Thyroid gland (tissue), 4 donors: ENCODE measurements around the gene MAP3K7CL. TPM values are rescaled to one million over a fixed set of nuclear protein-coding genes. Genes with fewer than 3 reads are reported as not detected.

ENCODE experiments used
- DNase-seq, 2 donors: peaks; one replicate each; pipeline ENCODE4 v3.0.0-alpha.2; 2019
- H3K27ac ChIP-seq, 3 donors: fragments of 200-600 bp; sonication (generic); 1 replicate in 2 of 3; 2 replicates in 1 of 3; pipeline ENCODE4 v1.5.1; 2016 to 2019; ENCODE audit warnings: mild to moderate bottlenecking in 1 of 3, moderate library complexity in 1 of 3
- H3K27me3 ChIP-seq: fragments of 200-600 bp; sonication (generic); one replicate; pipeline ENCODE4 v1.5.1; 2019
- H3K36me3 ChIP-seq, 2 donors: fragments of 200-600 bp; sonication (generic); one replicate each; pipeline ENCODE4 v1.5.1; 2016 to 2019
- H3K4me1 ChIP-seq, 2 donors: fragments of 200-600 bp; sonication (generic); one replicate each; pipeline ENCODE4 v1.5.1; 2017 to 2019
- H3K4me3 ChIP-seq, 3 donors: fragments of 200-600 bp; sonication (generic); replicated peaks in 1 of 3; 1 replicate in 2 of 3; 2 replicates in 1 of 3; pipeline ENCODE4 v1.5.1; 2016; ENCODE audit warnings: mild to moderate bottlenecking in 1 of 3
- H3K9me3 ChIP-seq: fragments of 200-600 bp; sonication (generic); one replicate; pipeline ENCODE4 v1.5.1; 2017
- CTCF ChIP-seq, 6 experiments: fragments of 200-600 bp in 3 of 6; fragments of 450-650 bp in 3 of 6; sonication (generic) in 3 of 6; IDR thresholded peaks; one replicate each; pipeline ENCODE4 v1.5.1; 2016 to 2019; ENCODE audit warnings: antibody characterized with exemption in 6 of 6, mild to moderate bottlenecking in 2 of 6, inconsistent platforms in 1 of 6, moderate library complexity in 1 of 6
- POLR2A ChIP-seq, 2 donors: fragments of 450-650 bp; IDR thresholded peaks; one replicate each; pipeline ENCODE4 v1.6.1; 2017; ENCODE audit warnings: antibody characterized with exemption in 2 of 2, mild to moderate bottlenecking in 2 of 2, moderate library complexity in 1 of 2
- WGBS, 2 donors: methylation state at CpG; one replicate each; pipeline ENCODE4 v1.1.5; 2017; 5-methylcytosine and 5-hydroxymethylcytosine counted together
- intact Hi-C: fragments of 100-400 bp; cut with DNase I; formaldehyde crosslinking; loops from one replicate; pipeline ENCODE4 v1.15.1; 2023
- total RNA-seq, 4 donors: library from RNA; depleted of rRNA; stranded (reverse); fragments of >200 nt; gene quantifications; one replicate each; pipeline ENCODE4 v1.2.3, GENCODE V29; 2016

MAP3K7CL gene
- total RNA-seq, 4 donors from 2014 or later = 4.1 to 8.0 (median 4.9) TPM

GRCh38 chr21:29151931-29152330, 21.5 kb downstream of the MAP3K7CL start:
- Histone ChIP-seq H3K27ac (no peak overlapping the region), H3K36me3 (no peaks in the 10 kb centered on the region), H3K9me3 (no peaks in the 10 kb centered on the region), H3K27me3 (no peaks in the 10 kb centered on the region), H3K4me3 (no peak overlapping the region), H3K4me1 (no peaks in the 10 kb centered on the region)
- DNase-seq = no peak
- TF ChIP-seq POLR2A (IDR thresholded peaks at IDR 0.05) = no peak
- no peak for TF ChIP-seq CTCF (IDR thresholded peaks at IDR 0.05)
- WGBS, 2 donors = 90 to 92% methylated on average over 3 of the region's 3 CpGs
- intact Hi-C loops = no loop called here

GRCh38 chr21:29152916-29153315, 22.5 kb downstream of the MAP3K7CL start:
- no peak for DNase-seq
- no peak for TF ChIP-seq CTCF (IDR thresholded peaks at IDR 0.05)
- TF ChIP-seq POLR2A (IDR thresholded peaks at IDR 0.05) = no peak
- intact Hi-C loops = no loop called here
- Histone ChIP-seq H3K4me3 (no peak overlapping the region), H3K27ac (no peak overlapping the region), H3K36me3 (no peaks in the 10 kb centered on the region), H3K4me1 (no peaks in the 10 kb centered on the region), H3K9me3 (no peaks in the 10 kb centered on the region), H3K27me3 (no peaks in the 10 kb centered on the region)
- 86 to 90% methylated on average over 1 of the region's 1 CpG for WGBS, 2 donors

- no peaks in the 10 kb centered on the region for H3K9me3 ChIP-seq
- intact Hi-C loops = no loop called here
- H3K4me1 ChIP-seq = no peaks in the 10 kb centered on the region
- DNase-seq = no peak
- H3K27me3 ChIP-seq = no peaks in the 10 kb centered on the region
- H3K4me3 ChIP-seq = no peak overlapping the region
- H3K36me3 ChIP-seq = no peaks in the 10 kb centered on the region
- H3K27ac ChIP-seq = no peak overlapping the region
- no peak for TF ChIP-seq POLR2A (IDR thresholded peaks at IDR 0.05)
- no peak for TF ChIP-seq CTCF (IDR thresholded peaks at IDR 0.05)
- 94 to 96% methylated on average over 3 of the region's 3 CpGs for WGBS, 2 donors
Observed at GRCh38 chr21:29154270-29154669, 23.8 kb downstream of the MAP3K7CL start.

- intact Hi-C loops = no loop called here
- WGBS, 2 donors = 45 to 56% methylated on average over 25 of the region's 25 CpGs
- TF ChIP-seq POLR2A (IDR thresholded peaks at IDR 0.05) (no peak), CTCF (IDR thresholded peaks at IDR 0.05) (no peak)
Observed at GRCh38 chr21:29155118-29155932, 24.9 kb downstream of the MAP3K7CL start.

GRCh38 chr21:29155933-29156260, 25.5 kb downstream of the MAP3K7CL start:
- TF ChIP-seq POLR2A (IDR thresholded peaks at IDR 0.05) = no peak
- TF ChIP-seq CTCF (IDR thresholded peaks at IDR 0.05) = no peak
- no peak for DNase-seq
- no peaks in the 10 kb centered on the region for H3K27me3 ChIP-seq
- intact Hi-C loops = no loop called here
- 93 to 94% methylated on average over 2 of the region's 2 CpGs for WGBS, 2 donors
- H3K9me3 ChIP-seq = no peaks in the 10 kb centered on the region
- no peaks in the 10 kb centered on the region for H3K4me1 ChIP-seq
- H3K36me3 ChIP-seq = no peaks in the 10 kb centered on the region
- H3K4me3 ChIP-seq = no peak overlapping the region
- H3K27ac ChIP-seq = no peak overlapping the region

More at GRCh38 chr21:29155118-29155932, 24.9 kb downstream of the MAP3K7CL start:
- H3K4me1 ChIP-seq = no peaks in the 10 kb centered on the region
- no peak overlapping the region for H3K4me3 ChIP-seq
- DNase-seq = peak; percentile 8 to 42
- no peaks in the 10 kb centered on the region for H3K9me3 ChIP-seq
- H3K36me3 ChIP-seq = no peaks in the 10 kb centered on the region
- H3K27me3 ChIP-seq = no peaks in the 10 kb centered on the region
- no peak overlapping the region for H3K27ac ChIP-seq
